ENCODE measurements around the gene PTAFR.

- TF ChIP-seq CTCF (optimal IDR thresholded peaks at IDR 0.05 in 1 of 3, IDR thresholded peaks at IDR 0.05 in 1 of 3, conservative IDR thresholded peaks at IDR 0.05 in 1 of 3; ENCODE audit: extremely low read depth in 1 of 3, insufficient read depth in 2 of 3, low read length in 3 of 3), result no peak
- TF ChIP-seq EZH2 (IDR thresholded peaks at IDR 0.05; ENCODE audit: low read length), result no peak
These were observed 40.1 kb downstream of the PTAFR start for GRCh38 chr1:28136169-28136921.

Data from keratinocyte (primary cell).